GM23338 (cell line): Measurements from ENCODE around the gene TMEM92.

ENCODE experiments used
- CREB1 ChIP-seq: fragments of 250-450 bp; sonication (Bioruptor Pico); IDR thresholded peaks from 2 replicates; pipeline ENCODE4 v1.5.0; 2020; ENCODE audit warnings: low read depth, mild to moderate bottlenecking, moderate library complexity
- EZH2 ChIP-seq: fragments of 200-600 bp; sonication (generic); IDR thresholded peaks from one replicate; pipeline ENCODE4 v1.8.0; 2017; ENCODE audit warnings: antibody characterized with exemption, mild to moderate bottlenecking, low read depth; ENCODE audit not compliant: unreplicated experiment
- EZH2phosphoT487 ChIP-seq: fragments of 200-600 bp; sonication (generic); IDR thresholded peaks from one replicate; pipeline ENCODE4 v1.8.1; 2018; ENCODE audit warnings: antibody characterized with exemption; ENCODE audit not compliant: unreplicated experiment
- JUNB ChIP-seq: IDR thresholded peaks from one replicate; pipeline ENCODE4 v1.6.1; 2016; ENCODE audit warnings: antibody characterized with exemption; ENCODE audit not compliant: unreplicated experiment
- NANOG ChIP-seq: IDR thresholded peaks from 2 replicates; pipeline ENCODE4 v1.6.1; 2016; ENCODE audit warnings: antibody characterized with exemption, borderline replicate concordance
- POLR2AphosphoS5 ChIP-seq: IDR thresholded peaks from 2 replicates; pipeline ENCODE4 v1.6.1; 2016; ENCODE audit warnings: antibody characterized with exemption, low read depth
- STAT1 ChIP-seq: IDR thresholded peaks from one replicate; pipeline ENCODE4 v1.6.1; 2016; ENCODE audit warnings: antibody characterized with exemption; ENCODE audit not compliant: unreplicated experiment
- ZNF114 ChIP-seq: fragments of 250-450 bp; sonication (Bioruptor Pico); IDR thresholded peaks from 2 replicates; pipeline ENCODE4 v1.5.0; 2020; ENCODE audit warnings: mild to moderate bottlenecking, moderate library complexity
- ZNF331 ChIP-seq: fragments of 250-450 bp; sonication (Bioruptor Pico); IDR thresholded peaks from 2 replicates; pipeline ENCODE4 v1.5.0; 2020; ENCODE audit warnings: low read depth, mild to moderate bottlenecking, moderate library complexity
- TF ChIP-seq, protein P1 (sequence below), 2 experiments: fragments of 200-600 bp in 1 of 2; sonication (generic) in 1 of 2; conservative IDR thresholded peaks; 2 replicates each; pipeline versions ENCODE4 v1.5.1 to v1.6.1; 2016 to 2017; ENCODE audit warnings: antibody characterized with exemption in 2 of 2, low read depth in 2 of 2, mild to moderate bottlenecking in 2 of 2, moderate library complexity in 1 of 2
- TF ChIP-seq, protein P2 (sequence below): IDR thresholded peaks from one replicate; pipeline ENCODE4 v1.6.1; 2018; ENCODE audit warnings: antibody characterized with exemption; ENCODE audit not compliant: unreplicated experiment
- TF ChIP-seq, protein P3 (sequence below): IDR thresholded peaks from 2 replicates; pipeline ENCODE4 v1.6.1; 2016; ENCODE audit warnings: antibody characterized with exemption
- TF ChIP-seq, protein P4 (sequence below): fragments of 250-450 bp; sonication (Bioruptor Pico); IDR thresholded peaks from 2 replicates; pipeline ENCODE4 v1.5.0; 2020; ENCODE audit warnings: mild to moderate bottlenecking, moderate library complexity

DNA sequence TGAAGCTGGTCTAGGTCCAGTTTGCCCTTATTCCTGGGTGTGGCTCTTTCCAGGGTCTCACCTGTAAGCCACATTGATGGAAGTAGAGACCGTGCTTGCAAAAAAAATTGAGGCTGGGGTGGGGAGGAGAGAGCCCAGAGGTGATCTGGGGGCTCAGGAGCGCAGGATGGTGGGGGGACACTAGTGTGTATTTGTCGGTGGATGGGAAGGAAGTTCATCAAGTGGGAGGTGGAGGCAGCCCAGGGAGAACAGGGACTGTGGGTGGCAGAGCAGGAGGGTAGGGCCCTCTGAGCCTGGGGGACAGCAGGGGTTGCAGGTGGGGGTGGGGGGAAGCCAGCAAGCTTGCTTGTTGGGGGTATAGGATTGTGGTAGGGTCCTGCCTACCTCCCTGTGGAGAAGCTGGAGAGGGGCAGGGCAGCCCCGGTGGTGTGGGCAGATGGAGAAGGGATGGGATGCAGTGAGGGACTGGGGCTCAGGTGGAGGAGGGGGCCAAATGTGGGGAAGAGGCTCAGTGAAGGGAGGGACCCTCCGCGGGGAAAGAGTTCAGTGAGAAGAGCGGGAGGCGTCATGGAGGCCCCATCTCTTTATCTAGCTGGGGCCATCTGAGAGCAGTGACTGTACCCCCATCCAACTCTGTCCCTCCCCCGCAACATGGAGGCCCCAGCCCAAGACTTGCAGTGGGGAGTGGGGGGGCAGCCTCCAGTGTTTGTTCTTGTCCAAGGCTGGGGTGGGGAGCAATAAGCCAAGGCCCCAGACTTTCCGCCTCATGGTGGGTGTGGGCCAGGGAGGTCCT, 17.2 kb upstream of the TMEM92 start:
- TF ChIP-seq POLR2AphosphoS5 (no peak), EZH2 (no peak), CREB1 (CRISPR knock-in tag) (no peak), STAT1 (no peak), EZH2phosphoT487 (no peak), JUNB (no peak), ZNF331 (CRISPR knock-in tag) (no peak), ZNF114 (CRISPR knock-in tag) (no peak), NANOG (no peak)
- TF ChIP-seq, protein P1, sequence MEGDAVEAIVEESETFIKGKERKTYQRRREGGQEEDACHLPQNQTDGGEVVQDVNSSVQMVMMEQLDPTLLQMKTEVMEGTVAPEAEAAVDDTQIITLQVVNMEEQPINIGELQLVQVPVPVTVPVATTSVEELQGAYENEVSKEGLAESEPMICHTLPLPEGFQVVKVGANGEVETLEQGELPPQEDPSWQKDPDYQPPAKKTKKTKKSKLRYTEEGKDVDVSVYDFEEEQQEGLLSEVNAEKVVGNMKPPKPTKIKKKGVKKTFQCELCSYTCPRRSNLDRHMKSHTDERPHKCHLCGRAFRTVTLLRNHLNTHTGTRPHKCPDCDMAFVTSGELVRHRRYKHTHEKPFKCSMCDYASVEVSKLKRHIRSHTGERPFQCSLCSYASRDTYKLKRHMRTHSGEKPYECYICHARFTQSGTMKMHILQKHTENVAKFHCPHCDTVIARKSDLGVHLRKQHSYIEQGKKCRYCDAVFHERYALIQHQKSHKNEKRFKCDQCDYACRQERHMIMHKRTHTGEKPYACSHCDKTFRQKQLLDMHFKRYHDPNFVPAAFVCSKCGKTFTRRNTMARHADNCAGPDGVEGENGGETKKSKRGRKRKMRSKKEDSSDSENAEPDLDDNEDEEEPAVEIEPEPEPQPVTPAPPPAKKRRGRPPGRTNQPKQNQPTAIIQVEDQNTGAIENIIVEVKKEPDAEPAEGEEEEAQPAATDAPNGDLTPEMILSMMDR (conservative IDR thresholded peaks at IDR 0.05; ENCODE audit: low read depth in 2 of 2) = no peak
- TF ChIP-seq, protein P2, sequence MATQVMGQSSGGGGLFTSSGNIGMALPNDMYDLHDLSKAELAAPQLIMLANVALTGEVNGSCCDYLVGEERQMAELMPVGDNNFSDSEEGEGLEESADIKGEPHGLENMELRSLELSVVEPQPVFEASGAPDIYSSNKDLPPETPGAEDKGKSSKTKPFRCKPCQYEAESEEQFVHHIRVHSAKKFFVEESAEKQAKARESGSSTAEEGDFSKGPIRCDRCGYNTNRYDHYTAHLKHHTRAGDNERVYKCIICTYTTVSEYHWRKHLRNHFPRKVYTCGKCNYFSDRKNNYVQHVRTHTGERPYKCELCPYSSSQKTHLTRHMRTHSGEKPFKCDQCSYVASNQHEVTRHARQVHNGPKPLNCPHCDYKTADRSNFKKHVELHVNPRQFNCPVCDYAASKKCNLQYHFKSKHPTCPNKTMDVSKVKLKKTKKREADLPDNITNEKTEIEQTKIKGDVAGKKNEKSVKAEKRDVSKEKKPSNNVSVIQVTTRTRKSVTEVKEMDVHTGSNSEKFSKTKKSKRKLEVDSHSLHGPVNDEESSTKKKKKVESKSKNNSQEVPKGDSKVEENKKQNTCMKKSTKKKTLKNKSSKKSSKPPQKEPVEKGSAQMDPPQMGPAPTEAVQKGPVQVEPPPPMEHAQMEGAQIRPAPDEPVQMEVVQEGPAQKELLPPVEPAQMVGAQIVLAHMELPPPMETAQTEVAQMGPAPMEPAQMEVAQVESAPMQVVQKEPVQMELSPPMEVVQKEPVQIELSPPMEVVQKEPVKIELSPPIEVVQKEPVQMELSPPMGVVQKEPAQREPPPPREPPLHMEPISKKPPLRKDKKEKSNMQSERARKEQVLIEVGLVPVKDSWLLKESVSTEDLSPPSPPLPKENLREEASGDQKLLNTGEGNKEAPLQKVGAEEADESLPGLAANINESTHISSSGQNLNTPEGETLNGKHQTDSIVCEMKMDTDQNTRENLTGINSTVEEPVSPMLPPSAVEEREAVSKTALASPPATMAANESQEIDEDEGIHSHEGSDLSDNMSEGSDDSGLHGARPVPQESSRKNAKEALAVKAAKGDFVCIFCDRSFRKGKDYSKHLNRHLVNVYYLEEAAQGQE = no peak
- TF ChIP-seq, protein P3, sequence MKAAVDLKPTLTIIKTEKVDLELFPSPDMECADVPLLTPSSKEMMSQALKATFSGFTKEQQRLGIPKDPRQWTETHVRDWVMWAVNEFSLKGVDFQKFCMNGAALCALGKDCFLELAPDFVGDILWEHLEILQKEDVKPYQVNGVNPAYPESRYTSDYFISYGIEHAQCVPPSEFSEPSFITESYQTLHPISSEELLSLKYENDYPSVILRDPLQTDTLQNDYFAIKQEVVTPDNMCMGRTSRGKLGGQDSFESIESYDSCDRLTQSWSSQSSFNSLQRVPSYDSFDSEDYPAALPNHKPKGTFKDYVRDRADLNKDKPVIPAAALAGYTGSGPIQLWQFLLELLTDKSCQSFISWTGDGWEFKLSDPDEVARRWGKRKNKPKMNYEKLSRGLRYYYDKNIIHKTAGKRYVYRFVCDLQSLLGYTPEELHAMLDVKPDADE = no peak
- TF ChIP-seq, protein P4, sequence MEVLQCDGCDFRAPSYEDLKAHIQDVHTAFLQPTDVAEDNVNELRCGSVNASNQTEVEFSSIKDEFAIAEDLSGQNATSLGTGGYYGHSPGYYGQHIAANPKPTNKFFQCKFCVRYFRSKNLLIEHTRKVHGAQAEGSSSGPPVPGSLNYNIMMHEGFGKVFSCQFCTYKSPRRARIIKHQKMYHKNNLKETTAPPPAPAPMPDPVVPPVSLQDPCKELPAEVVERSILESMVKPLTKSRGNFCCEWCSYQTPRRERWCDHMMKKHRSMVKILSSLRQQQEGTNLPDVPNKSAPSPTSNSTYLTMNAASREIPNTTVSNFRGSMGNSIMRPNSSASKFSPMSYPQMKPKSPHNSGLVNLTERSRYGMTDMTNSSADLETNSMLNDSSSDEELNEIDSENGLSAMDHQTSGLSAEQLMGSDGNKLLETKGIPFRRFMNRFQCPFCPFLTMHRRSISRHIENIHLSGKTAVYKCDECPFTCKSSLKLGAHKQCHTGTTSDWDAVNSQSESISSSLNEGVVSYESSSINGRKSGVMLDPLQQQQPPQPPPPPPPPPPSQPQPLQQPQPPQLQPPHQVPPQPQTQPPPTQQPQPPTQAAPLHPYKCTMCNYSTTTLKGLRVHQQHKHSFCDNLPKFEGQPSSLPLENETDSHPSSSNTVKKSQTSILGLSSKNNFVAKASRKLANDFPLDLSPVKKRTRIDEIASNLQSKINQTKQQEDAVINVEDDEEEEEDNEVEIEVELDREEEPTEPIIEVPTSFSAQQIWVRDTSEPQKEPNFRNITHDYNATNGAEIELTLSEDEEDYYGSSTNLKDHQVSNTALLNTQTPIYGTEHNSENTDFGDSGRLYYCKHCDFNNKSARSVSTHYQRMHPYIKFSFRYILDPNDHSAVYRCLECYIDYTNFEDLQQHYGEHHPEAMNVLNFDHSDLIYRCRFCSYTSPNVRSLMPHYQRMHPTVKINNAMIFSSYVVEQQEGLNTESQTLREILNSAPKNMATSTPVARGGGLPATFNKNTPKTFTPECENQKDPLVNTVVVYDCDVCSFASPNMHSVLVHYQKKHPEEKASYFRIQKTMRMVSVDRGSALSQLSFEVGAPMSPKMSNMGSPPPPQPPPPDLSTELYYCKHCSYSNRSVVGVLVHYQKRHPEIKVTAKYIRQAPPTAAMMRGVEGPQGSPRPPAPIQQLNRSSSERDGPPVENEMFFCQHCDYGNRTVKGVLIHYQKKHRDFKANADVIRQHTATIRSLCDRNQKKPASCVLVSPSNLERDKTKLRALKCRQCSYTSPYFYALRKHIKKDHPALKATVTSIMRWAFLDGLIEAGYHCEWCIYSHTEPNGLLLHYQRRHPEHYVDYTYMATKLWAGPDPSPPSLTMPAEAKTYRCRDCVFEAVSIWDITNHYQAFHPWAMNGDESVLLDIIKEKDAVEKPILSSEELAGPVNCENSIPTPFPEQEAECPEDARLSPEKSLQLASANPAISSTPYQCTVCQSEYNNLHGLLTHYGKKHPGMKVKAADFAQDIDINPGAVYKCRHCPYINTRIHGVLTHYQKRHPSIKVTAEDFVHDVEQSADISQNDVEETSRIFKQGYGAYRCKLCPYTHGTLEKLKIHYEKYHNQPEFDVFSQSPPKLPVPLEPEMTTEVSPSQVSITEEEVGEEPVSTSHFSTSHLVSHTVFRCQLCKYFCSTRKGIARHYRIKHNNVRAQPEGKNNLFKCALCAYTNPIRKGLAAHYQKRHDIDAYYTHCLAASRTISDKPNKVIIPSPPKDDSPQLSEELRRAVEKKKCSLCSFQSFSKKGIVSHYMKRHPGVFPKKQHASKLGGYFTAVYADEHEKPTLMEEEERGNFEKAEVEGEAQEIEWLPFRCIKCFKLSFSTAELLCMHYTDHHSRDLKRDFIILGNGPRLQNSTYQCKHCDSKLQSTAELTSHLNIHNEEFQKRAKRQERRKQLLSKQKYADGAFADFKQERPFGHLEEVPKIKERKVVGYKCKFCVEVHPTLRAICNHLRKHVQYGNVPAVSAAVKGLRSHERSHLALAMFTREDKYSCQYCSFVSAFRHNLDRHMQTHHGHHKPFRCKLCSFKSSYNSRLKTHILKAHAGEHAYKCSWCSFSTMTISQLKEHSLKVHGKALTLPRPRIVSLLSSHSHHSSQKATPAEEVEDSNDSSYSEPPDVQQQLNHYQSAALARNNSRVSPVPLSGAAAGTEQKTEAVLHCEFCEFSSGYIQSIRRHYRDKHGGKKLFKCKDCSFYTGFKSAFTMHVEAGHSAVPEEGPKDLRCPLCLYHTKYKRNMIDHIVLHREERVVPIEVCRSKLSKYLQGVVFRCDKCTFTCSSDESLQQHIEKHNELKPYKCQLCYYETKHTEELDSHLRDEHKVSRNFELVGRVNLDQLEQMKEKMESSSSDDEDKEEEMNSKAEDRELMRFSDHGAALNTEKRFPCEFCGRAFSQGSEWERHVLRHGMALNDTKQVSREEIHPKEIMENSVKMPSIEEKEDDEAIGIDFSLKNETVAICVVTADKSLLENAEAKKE (CRISPR knock-in tag) = no peak
